ENCODE results near the gene DMGDH.
"Not testable (repeated sequence)": the region's sequence is repeated elsewhere in the genome, so short reads cannot be mapped to it uniquely, and the experiment has no call there.

The DMGDH gene

GRCh38 chr5:79008362-79008761 is 61.1 kb downstream of the DMGDH start:
- DNase-seq, result no peak

DNA sequence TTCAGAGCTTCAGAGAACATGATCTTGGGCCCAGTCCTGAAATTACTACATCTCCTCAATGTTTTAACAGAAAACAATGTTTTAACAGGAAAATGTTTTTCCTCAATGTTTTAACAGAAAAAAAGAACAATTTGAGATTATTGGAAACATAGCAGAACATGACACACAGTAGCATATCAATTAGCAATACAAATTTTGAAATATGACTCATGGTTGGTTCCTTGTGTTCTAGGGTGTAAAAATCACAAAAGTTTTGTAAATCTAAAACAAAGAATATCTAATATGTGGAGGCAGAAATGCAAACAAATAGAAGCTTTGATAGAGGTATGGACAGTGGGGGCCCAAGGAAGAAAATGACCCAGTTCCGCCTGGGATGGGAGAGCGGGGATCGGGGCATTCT is 61.6 kb downstream of the DMGDH start:
- DNase-seq, result no peak

DNA sequence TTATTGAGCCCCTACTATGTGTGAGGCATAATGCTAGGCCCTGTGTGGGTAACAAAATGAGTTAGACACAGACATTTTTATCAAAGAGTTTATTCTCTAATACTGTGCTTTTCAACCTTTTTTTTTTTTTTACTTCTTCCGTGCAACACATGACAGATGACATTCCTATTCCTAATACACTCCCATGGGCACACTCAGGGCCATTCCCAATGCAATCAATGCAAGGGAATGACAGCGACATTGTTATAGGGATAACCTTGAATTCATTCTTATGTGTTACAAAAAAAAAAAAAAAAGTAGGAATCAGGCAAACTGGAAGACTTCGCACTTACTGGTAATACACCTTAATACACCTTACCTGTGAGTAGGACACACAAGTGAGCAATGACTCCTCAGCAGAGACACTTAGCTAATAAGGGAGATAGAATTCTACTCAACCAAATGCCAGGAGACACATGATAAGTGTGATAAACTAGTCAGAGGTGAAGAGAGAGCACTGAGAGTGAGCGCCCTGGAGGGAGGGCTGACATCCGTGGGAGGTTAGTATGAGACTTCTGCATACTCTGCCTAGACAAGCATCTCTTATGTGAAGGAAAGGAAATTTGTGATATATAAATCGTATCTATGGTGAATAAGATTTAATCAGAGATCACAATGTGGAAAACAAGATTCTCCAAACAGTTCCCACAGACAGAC is 63.4 kb downstream of the DMGDH start:
- no peak for DNase-seq

GRCh38 chr5:79005151-79005550 is 64.3 kb downstream of the DMGDH start:
- DNase-seq, result no peak

GRCh38 chr5:79002374-79002773 is 67.1 kb downstream of the DMGDH start:
- DNase-seq, result no peak

DNA sequence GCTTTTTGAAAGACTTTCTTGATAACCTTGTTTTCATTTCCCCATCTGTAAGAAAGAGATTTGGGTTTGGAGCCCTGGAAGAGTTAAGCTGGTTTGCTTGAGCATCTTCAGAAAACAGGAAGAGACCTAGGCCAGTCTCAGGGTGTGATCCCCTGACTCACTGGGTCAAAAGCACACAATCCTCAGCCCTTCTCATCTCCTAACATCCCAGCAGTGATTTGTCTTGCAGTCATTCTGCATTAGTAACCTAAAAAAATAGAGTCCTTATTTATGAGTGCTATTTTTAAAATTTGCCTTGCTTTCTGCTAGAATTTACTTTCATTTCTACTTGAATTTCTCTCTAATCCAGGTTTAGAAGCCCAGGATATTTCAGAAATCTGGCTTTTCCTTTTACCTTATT is 68.0 kb downstream of the DMGDH start:
- no peak for DNase-seq

DNA sequence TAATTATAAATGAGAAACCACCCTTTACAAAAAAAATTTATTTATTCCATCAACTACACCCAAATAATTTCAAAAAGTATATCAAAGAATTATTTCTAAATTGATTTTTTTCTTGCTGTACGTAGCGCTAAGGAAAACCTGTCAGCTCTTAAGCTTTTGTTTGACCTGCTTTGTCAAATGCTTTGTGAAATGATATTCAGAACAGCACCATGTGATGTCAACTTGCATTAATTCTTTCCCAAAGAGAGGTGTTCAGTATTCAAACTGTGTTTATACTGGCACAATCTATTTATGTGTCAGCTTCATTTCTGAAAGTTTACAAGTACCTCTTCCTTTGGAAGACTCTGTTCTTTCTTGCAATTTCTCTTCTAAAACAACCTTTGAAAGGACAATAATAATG is 72.4 kb downstream of the DMGDH start:
- DNase-seq, result no peak

- no peak for DNase-seq
Measured at GRCh38 chr5:78995521-78996007, 73.9 kb downstream of the DMGDH start.

GRCh38 chr5:78993165-78993564 is 76.3 kb downstream of the DMGDH start:
- DNase-seq, result peak; percentile 37

DNA sequence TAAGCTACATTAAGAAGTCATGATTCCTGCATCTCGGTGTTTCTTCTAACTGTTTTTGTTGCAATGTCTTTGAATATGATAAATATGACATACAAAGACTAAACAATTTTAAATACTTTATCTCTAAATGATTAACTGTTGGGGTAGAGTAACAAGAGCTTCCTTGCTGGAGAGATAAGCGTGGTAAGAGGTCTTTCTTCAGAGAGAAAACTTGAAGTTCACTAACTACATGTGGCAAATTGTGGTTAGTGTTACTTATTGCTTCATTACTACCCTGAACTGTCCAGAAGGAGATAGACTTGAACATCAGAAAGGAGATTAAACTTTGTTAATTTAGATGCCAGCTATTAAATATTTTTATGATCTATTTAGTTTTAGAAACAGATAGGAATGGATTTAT is 77.3 kb downstream of the DMGDH start:
- peak; percentile 24 for DNase-seq

- DNase-seq, result no peak
Measured at GRCh38 chr5:78989080-78989479, 80.4 kb downstream of the DMGDH start.

- DNase-seq, result peak; percentile 41
Measured at GRCh38 chr5:78985725-78986223, 83.7 kb downstream of the DMGDH start.

DNA sequence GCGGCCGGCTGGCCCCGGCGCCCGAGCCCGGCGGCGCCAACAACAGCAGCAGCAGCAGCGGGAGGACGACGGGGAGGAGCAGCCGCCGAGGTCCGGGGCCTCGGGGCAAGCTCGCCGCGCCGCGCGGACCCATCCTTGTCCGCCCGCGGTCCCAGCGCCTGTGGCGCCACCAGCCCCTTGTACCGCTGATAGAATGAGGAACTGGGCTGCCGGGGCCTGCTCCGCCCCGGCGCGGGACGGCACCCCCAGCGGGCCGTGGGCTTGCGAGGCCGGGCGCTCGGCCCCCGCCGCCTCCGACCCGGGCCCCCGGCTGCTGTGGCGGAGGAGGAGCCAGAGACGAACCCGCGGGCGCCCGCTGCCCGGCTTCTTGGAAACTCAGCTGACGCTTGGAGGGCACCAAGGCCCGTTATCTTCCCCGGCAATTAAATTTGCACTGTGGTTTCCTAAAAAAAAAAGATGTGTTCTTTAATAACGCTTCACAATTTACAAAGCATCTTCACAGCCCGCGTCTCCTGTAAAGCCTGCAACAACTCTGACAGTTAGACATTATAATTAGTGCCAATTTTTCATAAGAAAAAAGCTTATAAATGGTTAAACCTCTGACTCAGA is 84.3 kb downstream of the DMGDH start, which contains the start of gene ARSB:
TSS of gene ARSB (minus strand) at position 195 of the 609 bp plus-strand sequence. CDS start at position 133, 62 bp downstream.
- DNase-seq, result peak; percentile 58

DNA sequence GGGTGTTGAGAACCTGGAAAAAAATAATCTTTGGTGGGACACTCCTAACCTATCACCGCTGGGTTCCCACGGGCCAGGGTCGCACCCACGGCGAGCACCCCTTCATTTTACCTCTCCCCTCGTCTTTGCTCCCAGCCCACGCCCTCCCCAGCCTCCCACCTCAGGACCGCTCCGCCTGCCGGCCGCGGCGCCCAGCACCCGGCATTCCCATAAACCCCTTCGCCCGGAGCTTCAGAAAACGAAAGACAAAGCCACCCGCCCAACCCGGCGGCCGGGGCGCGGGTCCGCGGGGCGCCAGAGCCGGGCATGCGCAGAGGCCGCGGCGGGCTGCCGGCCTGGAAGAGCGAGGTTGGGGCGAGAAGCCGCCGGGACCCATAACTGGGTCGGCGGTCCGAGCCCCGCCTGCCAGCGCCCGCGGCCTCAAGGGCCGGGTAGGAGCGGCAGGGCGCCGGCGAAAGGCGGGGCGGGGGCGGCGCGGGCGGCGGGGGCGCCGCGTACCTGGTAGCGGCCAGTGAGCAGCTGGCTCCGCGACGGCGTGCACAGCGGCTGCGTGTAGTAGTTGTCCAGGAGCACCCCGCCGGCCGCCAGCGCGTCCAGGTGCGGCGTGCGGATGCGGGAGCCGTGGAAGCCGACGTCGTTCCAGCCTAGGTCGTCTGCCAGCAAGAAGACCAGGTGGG is 84.9 kb downstream of the DMGDH start:
- peak; percentile 63 for DNase-seq

- DNase-seq, result no peak
Measured at GRCh38 chr5:78983601-78984438, 85.7 kb downstream of the DMGDH start.

DNA sequence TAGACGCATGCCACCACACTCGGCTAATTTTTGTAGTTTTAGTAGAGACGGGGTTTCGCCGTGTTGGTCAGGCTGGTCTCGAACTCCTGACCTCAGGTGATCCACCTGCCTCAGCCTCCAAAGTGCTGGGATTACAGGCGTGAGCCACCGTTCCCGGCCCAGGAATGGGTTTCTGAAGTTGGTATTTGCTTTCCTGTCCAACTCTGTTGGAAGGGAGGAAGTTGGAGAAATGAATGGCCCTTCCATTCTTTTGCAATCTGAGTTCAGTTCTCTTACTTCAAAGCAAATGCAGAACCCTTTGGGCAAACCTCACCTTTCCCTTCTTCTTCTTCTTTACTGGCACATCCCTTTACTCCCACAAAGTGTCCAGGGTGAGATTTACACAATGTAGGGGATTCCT is 86.3 kb downstream of the DMGDH start:
- DNase-seq, result not testable (repeated sequence)

DNA sequence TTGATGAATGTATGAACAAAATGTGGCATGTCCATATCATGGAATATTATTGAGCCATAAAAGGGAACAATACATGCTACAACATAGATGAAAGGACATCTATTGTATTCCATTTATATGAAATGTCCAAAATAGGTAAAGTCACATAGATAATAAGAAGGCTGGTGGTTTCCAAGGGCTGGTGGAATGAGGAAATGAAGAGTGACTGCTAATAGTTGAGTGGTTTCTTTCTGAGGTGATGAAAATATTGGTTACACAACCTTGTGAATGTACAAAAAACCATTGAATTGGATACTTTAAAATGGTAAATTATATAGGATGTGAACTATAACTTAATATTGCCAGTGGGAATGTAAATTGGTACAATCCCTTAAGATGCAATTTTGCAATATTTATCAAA is 89.6 kb downstream of the DMGDH start:
- DNase-seq, result peak; percentile 52

DNA sequence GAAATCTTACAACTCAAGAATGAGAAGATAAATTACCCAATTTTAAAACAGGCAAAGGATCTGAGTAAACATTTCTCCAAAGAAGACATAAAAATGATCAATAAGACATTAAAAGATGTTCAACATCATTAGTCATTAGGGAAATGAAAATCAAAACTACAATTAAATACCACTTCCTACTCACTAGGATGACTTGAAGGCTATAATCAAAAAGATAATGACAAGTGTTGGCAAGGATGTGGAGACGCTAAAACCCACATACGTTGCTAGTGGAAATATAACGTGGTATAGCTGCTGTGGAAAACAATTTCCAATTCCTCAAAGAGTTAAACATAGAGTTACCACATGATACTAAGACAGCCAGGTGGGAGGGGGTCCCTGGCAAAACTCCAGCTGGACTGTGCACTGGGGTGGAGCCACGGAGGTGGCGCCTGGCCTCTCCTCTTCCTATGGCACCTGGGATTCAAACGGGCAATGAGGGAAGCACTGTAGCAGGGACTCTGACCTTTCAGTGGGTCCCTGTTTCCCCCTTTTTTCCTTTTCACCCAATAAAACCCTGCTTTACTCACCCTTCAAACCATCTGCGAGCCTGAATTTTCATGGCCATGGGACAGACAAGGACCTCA is 90.2 kb downstream of the DMGDH start:
- no peak for DNase-seq

DNA sequence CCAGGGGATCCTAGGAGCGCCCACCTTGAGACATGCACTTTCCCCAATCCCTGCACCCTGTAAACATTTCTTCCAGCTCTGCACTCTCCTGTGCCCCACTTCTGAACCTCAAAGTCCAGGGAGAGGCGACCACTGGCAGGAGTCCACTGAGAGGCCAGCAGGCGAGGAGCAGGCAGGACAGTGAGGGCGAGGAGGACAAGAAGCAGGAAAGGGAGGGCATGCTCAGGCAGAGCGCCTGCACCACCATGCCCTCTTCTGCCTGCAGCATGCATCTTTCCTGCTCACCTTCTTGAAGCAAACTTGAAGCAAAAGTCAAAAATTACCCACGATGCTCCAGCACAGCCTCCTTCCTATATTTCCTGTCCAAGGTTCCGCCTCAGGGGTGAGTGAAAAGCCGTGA is 94.4 kb downstream of the DMGDH start:
- DNase-seq, result no peak

DNA sequence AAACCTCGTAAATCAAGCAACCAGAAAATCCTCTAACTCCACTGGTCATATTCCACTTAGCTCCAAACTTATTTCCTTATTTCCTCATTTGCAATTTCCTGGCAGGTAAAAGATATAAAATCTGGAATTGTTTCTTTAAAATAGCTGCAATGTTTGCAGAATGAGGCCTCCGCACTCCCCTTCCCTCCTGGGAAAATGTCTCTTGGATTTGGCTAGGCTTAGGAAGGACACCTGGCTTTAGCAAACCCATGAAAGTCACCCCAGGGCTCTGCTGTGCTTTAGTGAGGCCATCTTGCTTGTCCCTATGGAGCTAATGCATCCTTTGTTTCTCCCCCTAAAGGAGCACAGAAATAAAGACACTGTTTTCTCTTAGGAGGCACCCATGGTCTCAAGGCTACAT is 94.9 kb downstream of the DMGDH start:
- DNase-seq, result no peak

GRCh38 chr5:78974011-78974410 is 95.5 kb downstream of the DMGDH start:
- no peak for DNase-seq

DNA sequence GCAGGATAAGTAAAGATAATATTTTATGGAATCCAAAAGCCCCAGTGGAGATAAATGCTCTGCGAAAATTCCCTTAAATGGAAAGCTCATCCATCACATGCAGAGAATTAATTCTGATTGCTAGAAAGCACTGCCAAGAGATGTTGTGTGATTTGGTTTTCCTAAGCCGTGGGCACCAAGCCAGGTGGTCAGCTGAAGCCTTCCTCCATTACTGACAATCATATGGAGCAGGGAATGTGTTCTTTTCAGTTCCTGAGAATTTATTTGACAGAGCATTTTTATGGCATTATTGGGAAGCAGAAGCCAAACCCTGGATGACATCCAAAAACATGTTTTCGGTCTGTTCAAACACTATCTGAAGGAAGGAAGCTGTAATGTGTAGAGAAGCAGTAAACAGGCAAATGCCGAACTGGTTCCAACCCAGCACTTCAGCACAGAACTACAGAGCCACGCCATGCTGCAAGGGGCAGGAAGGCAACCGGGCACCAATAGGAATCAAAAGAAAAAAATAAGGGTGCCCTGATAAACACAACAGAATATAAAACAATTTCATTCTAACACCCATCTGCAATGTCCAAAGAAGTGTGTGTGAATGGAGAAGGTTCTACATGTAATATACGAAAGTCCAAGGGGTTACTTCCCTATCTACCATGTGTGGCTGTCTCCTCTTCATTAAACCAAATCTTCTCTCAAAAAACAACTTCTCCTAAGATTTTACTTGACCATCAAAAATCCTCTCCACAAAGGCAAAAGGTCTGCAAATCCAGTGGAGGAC is 96.6 kb downstream of the DMGDH start:
- peak; percentile 44 for DNase-seq
